ENCODE measurements around the gene CYTH2. TPM values are rescaled to one million over a fixed set of nuclear protein-coding genes. Genes with fewer than 3 reads are reported as not detected.
A peak's percentile ranks its signal among the peaks of the same experiment; 100 is the strongest.

Gene CYTH2
- total RNA-seq, 2 experiments from 2014 or later = 44.0 to 53.2 TPM

DNA sequence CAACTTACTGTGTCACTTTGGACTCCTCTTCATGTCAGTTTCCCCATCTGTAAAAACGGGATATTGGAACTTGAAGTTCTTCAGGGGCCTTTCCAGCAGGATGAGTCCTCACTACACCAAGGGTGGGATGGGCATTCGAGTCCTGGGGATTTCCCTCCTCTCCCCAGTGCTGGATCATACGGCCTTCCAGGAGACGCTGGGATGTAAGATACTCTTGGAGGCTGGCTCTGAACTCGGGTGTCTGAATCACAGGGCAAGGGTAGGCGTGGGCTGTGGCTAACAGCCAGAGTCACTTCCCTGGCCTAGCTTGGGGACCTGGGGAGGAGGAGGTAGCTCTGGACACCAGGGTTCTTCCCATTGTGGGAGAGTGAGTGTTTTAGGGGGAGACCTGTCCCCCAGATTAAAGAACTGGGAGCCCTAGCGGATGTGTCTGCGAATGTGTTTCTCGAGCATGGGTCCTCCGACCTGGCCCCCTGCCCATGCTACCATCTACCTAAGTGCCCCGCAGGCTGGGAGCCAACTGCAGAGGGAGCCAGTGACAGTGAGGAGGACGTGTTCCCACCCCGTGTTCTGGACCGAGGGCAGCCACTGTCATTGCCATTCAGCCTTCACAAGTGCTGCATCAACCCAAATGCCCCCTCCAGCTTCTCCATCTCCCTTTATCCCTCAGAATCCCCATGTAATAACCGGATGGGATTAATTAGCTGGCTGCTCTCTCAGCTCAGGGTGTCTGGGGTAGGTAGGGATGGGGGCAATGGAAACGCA, 2.4 kb upstream of the CYTH2 start:
- Histone ChIP-seq H3K36me3 (ENCODE audit: insufficient read depth, low read length) (peaks cover 32% of the 10 kb centered on the region; the same call in 1 of the 2 replicates), H3K4me3 (ENCODE audit: low read depth, low read length, poor library complexity, severe bottlenecking) (no peak overlapping the region), H4K20me1 (ENCODE audit: insufficient read depth, low read length) (peaks cover 5% of the 10 kb centered on the region; the same call in 1 of the 2 replicates), H3K9me3 (ENCODE audit: low read length) (no peaks in the 10 kb centered on the region), H3K4me1 (ENCODE audit: insufficient read depth, low read length, poor library complexity, severe bottlenecking) (peaks cover 13% of the 10 kb centered on the region), H3K79me2 (ENCODE audit: insufficient read depth, low read depth, low read length) (peaks cover 8% of the 10 kb centered on the region), H2AFZ (ENCODE audit: low read length) (no peak overlapping the region), H3K27ac (ENCODE audit: low read depth, low read length, poor library complexity, severe bottlenecking) (no peak overlapping the region), H3K4me2 (ENCODE audit: low read length) (no peak overlapping the region), H3K9me2 (ENCODE audit: insufficient read depth, low read length) (no peaks in the 10 kb centered on the region)
- intact Hi-C loops (cut with micrococcal nuclease; ENCODE audit: unreplicated experiment) = no loop called here
- ChIA-PET CTCF (ENCODE audit: unreplicated experiment) (no interaction called here), POLR2A (interaction anchor here (0.6 kb wide), 1 partner anchor 111 kb away, joined by 3 read pairs; no protein-coding TSS in a partner anchor)
- TF ChIP-seq, protein P1, sequence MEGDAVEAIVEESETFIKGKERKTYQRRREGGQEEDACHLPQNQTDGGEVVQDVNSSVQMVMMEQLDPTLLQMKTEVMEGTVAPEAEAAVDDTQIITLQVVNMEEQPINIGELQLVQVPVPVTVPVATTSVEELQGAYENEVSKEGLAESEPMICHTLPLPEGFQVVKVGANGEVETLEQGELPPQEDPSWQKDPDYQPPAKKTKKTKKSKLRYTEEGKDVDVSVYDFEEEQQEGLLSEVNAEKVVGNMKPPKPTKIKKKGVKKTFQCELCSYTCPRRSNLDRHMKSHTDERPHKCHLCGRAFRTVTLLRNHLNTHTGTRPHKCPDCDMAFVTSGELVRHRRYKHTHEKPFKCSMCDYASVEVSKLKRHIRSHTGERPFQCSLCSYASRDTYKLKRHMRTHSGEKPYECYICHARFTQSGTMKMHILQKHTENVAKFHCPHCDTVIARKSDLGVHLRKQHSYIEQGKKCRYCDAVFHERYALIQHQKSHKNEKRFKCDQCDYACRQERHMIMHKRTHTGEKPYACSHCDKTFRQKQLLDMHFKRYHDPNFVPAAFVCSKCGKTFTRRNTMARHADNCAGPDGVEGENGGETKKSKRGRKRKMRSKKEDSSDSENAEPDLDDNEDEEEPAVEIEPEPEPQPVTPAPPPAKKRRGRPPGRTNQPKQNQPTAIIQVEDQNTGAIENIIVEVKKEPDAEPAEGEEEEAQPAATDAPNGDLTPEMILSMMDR (conservative IDR thresholded peaks at IDR 0.05; ENCODE audit: low read length) = no peak
- TF ChIP-seq EZH2phosphoT487 (IDR thresholded peaks at IDR 0.05; ENCODE audit: borderline replicate concordance, low read depth, low read length) = no peak
- no peak for DNase-seq (ENCODE audit: low spot score)
- no TSS peak for BruUV-seq (replicated peaks)

DNA sequence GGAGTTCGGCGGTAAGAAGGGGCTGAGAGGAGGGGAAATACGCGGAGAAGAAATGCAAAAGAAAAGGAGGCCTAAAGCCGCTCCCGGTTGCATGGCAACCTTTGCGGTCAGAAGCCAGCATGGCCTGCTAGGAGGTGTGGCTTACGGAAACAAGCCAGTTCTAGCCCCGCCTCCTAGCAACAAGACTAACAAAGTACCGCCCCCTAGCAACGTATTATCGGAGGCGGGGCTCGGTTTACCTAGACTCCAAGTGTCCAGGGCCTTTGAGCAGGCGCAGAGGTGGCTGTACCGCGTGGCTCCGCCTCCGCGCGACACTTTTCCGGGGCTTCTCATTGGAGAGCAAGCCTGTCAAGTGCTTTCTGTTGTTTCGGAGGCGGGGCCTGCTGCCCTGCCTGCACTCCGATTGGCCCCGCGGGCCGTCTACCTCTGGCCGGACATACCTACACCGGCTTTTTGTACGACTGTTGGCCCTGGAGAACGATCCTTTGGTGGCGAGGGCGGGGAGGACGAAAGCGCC, 339 bp upstream of the CYTH2 start:
- no peak for TF ChIP-seq EZH2phosphoT487 (IDR thresholded peaks at IDR 0.05; ENCODE audit: borderline replicate concordance, low read depth, low read length)
- TF ChIP-seq, protein P1 (conservative IDR thresholded peaks at IDR 0.05; ENCODE audit: low read length) = no peak
- H3K36me3 ChIP-seq (ENCODE audit: insufficient read depth, low read length) = peaks cover 42% of the 10 kb centered on the region
- peaks cover 8% of the 10 kb centered on the region for H3K79me2 ChIP-seq (ENCODE audit: insufficient read depth, low read depth, low read length)
- DNase-seq (ENCODE audit: low spot score) = peak; percentile 100
- H3K4me1 ChIP-seq (ENCODE audit: insufficient read depth, low read length, poor library complexity, severe bottlenecking) = peaks cover 13% of the 10 kb centered on the region
- no TSS peak for BruUV-seq (replicated peaks)
- peak overlapping the region; percentile 95 for H3K4me2 ChIP-seq (ENCODE audit: low read length)
- ChIA-PET POLR2A (no interaction called here), CTCF (ENCODE audit: unreplicated experiment) (no interaction called here)
- H4K20me1 ChIP-seq (ENCODE audit: insufficient read depth, low read length) = peaks cover 5% of the 10 kb centered on the region; the same call in 1 of the 2 replicates
- no peaks in the 10 kb centered on the region for H3K9me3 ChIP-seq (ENCODE audit: low read length)
- intact Hi-C loops (cut with micrococcal nuclease; ENCODE audit: unreplicated experiment) = loop anchor here (1.0 kb wide), 1 partner anchor 24 kb away; the partner anchor contains the start of gene GRWD1
- no peaks in the 10 kb centered on the region for H3K9me2 ChIP-seq (ENCODE audit: insufficient read depth, low read length)
- H3K27ac ChIP-seq (ENCODE audit: low read depth, low read length, poor library complexity, severe bottlenecking) = peak overlapping the region; percentile 83
- peak overlapping the region; percentile 66 for H2AFZ ChIP-seq (ENCODE audit: low read length)
- peak overlapping the region; percentile 80 for H3K4me3 ChIP-seq (ENCODE audit: low read depth, low read length, poor library complexity, severe bottlenecking)
